HepG2 (cell line): ENCODE data around the gene OR6N1. TPM values are rescaled to one million over a fixed set of nuclear protein-coding genes. Genes with fewer than 3 reads are reported as not detected.

Experiments
- ATAC-seq: fragments of 200-7000 bp; cut with Tn5 transposase; 3 replicates; pipeline ENCODE4 v1.9.1; 2020; ENCODE audit warnings: mild to moderate bottlenecking, moderate library complexity
- BruUV-seq: library from RNA; stranded (reverse); fragments of 400-500 nt; replicated peaks from 2 replicates; lab custom pipeline; 2021; lab: Mats Ljungman, UMichigan
- CTCF ChIA-PET: fragments of 300-600 bp; formaldehyde crosslinking; extraction: SDS; loops from one replicate; lab custom pipeline; 2021; ENCODE audit warnings: low total read pairs, inconsistent platforms, low intra/inter-chr PET ratio; lab: Yijun Ruan, JAX
- POLR2A ChIA-PET: fragments of 350-600 bp; sonication (Branson Sonifier 250); formaldehyde crosslinking; loops from one replicate; lab custom pipeline; 2020; ENCODE audit warnings: antibody characterized with exemption, inconsistent platforms; lab: Yijun Ruan, JAX
- DNase-seq: peaks from one replicate; pipeline ENCODE4 v3.0.0-alpha.2; 2015; ENCODE audit warnings: low spot score
- FAIRE-seq: peaks from 3 replicates; lab custom pipeline; 2011; peaks lifted over from hg19 to GRCh38; lab: Jason Lieb, UNC
- H2AFZ ChIP-seq: one replicate; pipeline ENCODE4 v1.6.1; 2011; ENCODE audit warnings: low read length, inconsistent platforms
- H3K27ac ChIP-seq: fragments of 300-600 bp; 3 replicates; pipeline ENCODE4 v1.8.0; 2011; ENCODE audit warnings: mixed run types, mild to moderate bottlenecking, mixed read lengths, low read length, inconsistent platforms; ENCODE audit not compliant: insufficient read depth; ENCODE audit errors: extremely low read length
- H3K27me3 ChIP-seq, 2 experiments: fragments of 200-600 bp in 1 of 2; 2 replicates in 1 of 2; 3 replicates in 1 of 2; pipeline versions ENCODE4 v1.6.0 to v1.8.0; 2011; ENCODE audit warnings: low read length in 2 of 2, mild to moderate bottlenecking in 2 of 2, moderate library complexity in 2 of 2, inconsistent platforms in 1 of 2; ENCODE audit not compliant: insufficient read depth in 2 of 2, control insufficient read depth in 1 of 2
- H3K36me3 ChIP-seq, 2 experiments: fragments of 200-600 bp in 1 of 2; replicated peaks in 1 of 2; 2 replicates in 1 of 2; 3 replicates in 1 of 2; pipeline versions ENCODE4 v1.5.1 to v1.8.0; 2011; ENCODE audit warnings: low read length in 2 of 2, inconsistent platforms in 1 of 2; ENCODE audit not compliant: insufficient read depth in 2 of 2, control insufficient read depth in 1 of 2
- H3K4me1 ChIP-seq: 2 replicates; pipeline ENCODE4 v1.5.1; 2012; ENCODE audit warnings: low read length, inconsistent platforms; ENCODE audit not compliant: insufficient read depth
- H3K4me2 ChIP-seq: 2 replicates; pipeline ENCODE4 v1.6.0; 2011; ENCODE audit warnings: low read depth, low read length, inconsistent platforms
- H3K4me3 ChIP-seq, 3 experiments: fragments of 200-600 bp in 1 of 3; sonication (generic), shearing (Covaris generic) in 1 of 3; replicated peaks in 1 of 3; 2 replicates each; pipeline ENCODE4 v1.5.1; 2011 to 2016; ENCODE audit warnings: low read length in 3 of 3, inconsistent platforms in 2 of 3, low read depth in 2 of 3, mild to moderate bottlenecking in 2 of 3, control low read depth in 1 of 3, mixed read lengths in 1 of 3; ENCODE audit not compliant: insufficient read depth in 1 of 3
- H3K79me2 ChIP-seq: one replicate; pipeline ENCODE4 v1.6.1; 2011; ENCODE audit warnings: low read length, inconsistent platforms; ENCODE audit not compliant: insufficient read depth
- H3K9ac ChIP-seq: 2 replicates; pipeline ENCODE4 v1.6.0; 2011; ENCODE audit warnings: mild to moderate bottlenecking, low read depth, low read length, inconsistent platforms; ENCODE audit not compliant: insufficient read depth
- H3K9me3 ChIP-seq: 2 replicates; pipeline ENCODE4 v1.5.1; 2012; ENCODE audit warnings: mild to moderate bottlenecking, low read length
- H4K20me1 ChIP-seq: 2 replicates; pipeline ENCODE4 v1.6.0; 2011; ENCODE audit warnings: inconsistent platforms, mild to moderate bottlenecking, low read length, moderate library complexity; ENCODE audit not compliant: insufficient read depth
- DNMT3B ChIP-seq: conservative IDR thresholded peaks from 2 replicates; pipeline ENCODE4 v1.6.1; 2016; ENCODE audit warnings: missing biosample characterization, control low read depth
- ETV5 ChIP-seq: IDR thresholded peaks from 2 replicates; pipeline ENCODE4 v1.6.1; 2018; ENCODE audit warnings: missing biosample characterization, missing genetic modification reagents, inconsistent platforms, borderline replicate concordance
- FOXJ3 ChIP-seq: sonication (generic); formaldehyde crosslinking; IDR thresholded peaks from 2 replicates; pipeline ENCODE4 v1.4.0; 2020; ENCODE audit warnings: missing genetic modification reagents, mild to moderate bottlenecking, borderline replicate concordance
- GATAD2A ChIP-seq: IDR thresholded peaks from 2 replicates; pipeline ENCODE4 v1.6.1; 2016
- GMEB2 ChIP-seq: IDR thresholded peaks from 2 replicates; pipeline ENCODE4 v1.6.1; 2016; ENCODE audit warnings: missing biosample characterization, missing genetic modification reagents, low read depth
- KDM5B ChIP-seq: sonication (generic); formaldehyde crosslinking; IDR thresholded peaks from 2 replicates; pipeline ENCODE4 v1.4.0; 2020; ENCODE audit warnings: missing genetic modification reagents, mild to moderate bottlenecking, borderline replicate concordance
- NFIB ChIP-seq: sonication (generic); formaldehyde crosslinking; IDR thresholded peaks from 2 replicates; pipeline ENCODE4 v1.9.0; 2021; ENCODE audit warnings: missing genetic modification reagents, mild to moderate bottlenecking, borderline replicate concordance
- PRDM15 ChIP-seq: sonication (generic); formaldehyde crosslinking; IDR thresholded peaks from 2 replicates; pipeline ENCODE4 v1.4.0; 2020; ENCODE audit warnings: missing genetic modification reagents
- ZC3H13 ChIP-seq: sonication (generic); formaldehyde crosslinking; IDR thresholded peaks from 2 replicates; pipeline ENCODE4 v1.8.1; 2023; ENCODE audit warnings: mild to moderate bottlenecking, missing genetic modification reagents, moderate library complexity
- ZMYM2 ChIP-seq: sonication (generic); formaldehyde crosslinking; IDR thresholded peaks from 2 replicates; pipeline ENCODE4 v1.8.0; 2022; ENCODE audit warnings: mild to moderate bottlenecking, missing genetic modification reagents
- ZNF468 ChIP-seq: sonication (generic); formaldehyde crosslinking; IDR thresholded peaks from 2 replicates; pipeline ENCODE4 v1.8.0; 2022; ENCODE audit warnings: mild to moderate bottlenecking, moderate library complexity, missing genetic modification reagents
- ZNF547 ChIP-seq: sonication (generic); formaldehyde crosslinking; IDR thresholded peaks from 2 replicates; pipeline ENCODE4 v1.5.1; 2020; ENCODE audit warnings: mild to moderate bottlenecking, missing genetic modification reagents
- ZSCAN29 ChIP-seq: sonication (generic); formaldehyde crosslinking; conservative IDR thresholded peaks from 2 replicates; pipeline ENCODE4 v1.4.0; 2020; ENCODE audit warnings: mild to moderate bottlenecking, missing genetic modification reagents
- ZXDC ChIP-seq: sonication (generic); formaldehyde crosslinking; IDR thresholded peaks from 2 replicates; pipeline ENCODE4 v1.5.0; 2020; ENCODE audit warnings: mild to moderate bottlenecking, missing genetic modification reagents
- WGBS: methylation state at CpG from one replicate; pipeline ENCODE4 v1.1.6; 2017; ENCODE audit warnings: low lambda C conversion rate; 5-methylcytosine and 5-hydroxymethylcytosine counted together
- in situ Hi-C: cut with HindIII; loops from 2 replicates; pipeline ENCODE4 v1.10.0; 2017; ENCODE audit warnings: low pct_unique_long_range_greater_than_20kb; ENCODE audit not compliant: extremely low pct_ligation_motif_present
- intact Hi-C: fragments of 100-400 bp; cut with micrococcal nuclease; formaldehyde crosslinking; loops from one replicate; pipeline ENCODE4 v1.10.0; 2022; ENCODE audit not compliant: unreplicated experiment
- polyA plus RNA-seq, 8 experiments: library from polyadenylated mRNA; depleted of rRNA in 3 of 8; stranded (reverse) in 7 of 8; unstranded in 1 of 8; fragments of >200 nt; fragmentation: Illumina TruSeq in 4 of 8; extraction: Trizol in 4 of 8; gene quantifications; 2 replicates each; pipeline versions ENCODE4 v1.2.1 to v1.2.3, GENCODE V29; 2011 to 2016; ENCODE audit warnings: low read depth in 4 of 8, missing spikeins in 1 of 8, mixed read lengths in 1 of 8; ENCODE audit not compliant: insufficient read depth in 1 of 8
- total RNA-seq, 5 experiments: library from RNA; depleted of rRNA; stranded (reverse); fragments of >200 nt; fragmentation: Illumina TruSeq; extraction: Trizol; gene quantifications; 2 replicates each; pipeline ENCODE4 v1.2.3, GENCODE V29; 2016; ENCODE audit warnings: low read depth in 1 of 5
- TF ChIP-seq, protein P1 (sequence below): sonication (generic); formaldehyde crosslinking; IDR thresholded peaks from 2 replicates; pipeline ENCODE4 v1.5.0; 2020; ENCODE audit warnings: missing genetic modification reagents

The OR6N1 gene
- total and polyA plus RNA-seq, 2 of the 13 experiments (the other 11 are each of a cell fraction or from before 2014, with no cell fraction given): not detected

- no TSS peak for BruUV-seq
- no peaks in the 10 kb centered on the region for H3K27me3 ChIP-seq
- TF ChIP-seq ZMYM2 (CRISPR knock-in tag) (no peak), KDM5B (CRISPR knock-in tag) (no peak), ZNF547 (CRISPR knock-in tag) (no peak), GATAD2A (CRISPR knock-in tag) (no peak), PRDM15 (CRISPR knock-in tag) (no peak), NFIB (CRISPR knock-in tag) (no peak), ZXDC (CRISPR knock-in tag) (no peak), ZSCAN29 (CRISPR knock-in tag) (no peak), DNMT3B (no peak), ZC3H13 (CRISPR knock-in tag) (no peak), GMEB2 (CRISPR knock-in tag) (no peak), ZNF468 (no peak), FOXJ3 (CRISPR knock-in tag) (no peak), ETV5 (CRISPR knock-in tag) (no peak)
- TF ChIP-seq, protein P1, sequence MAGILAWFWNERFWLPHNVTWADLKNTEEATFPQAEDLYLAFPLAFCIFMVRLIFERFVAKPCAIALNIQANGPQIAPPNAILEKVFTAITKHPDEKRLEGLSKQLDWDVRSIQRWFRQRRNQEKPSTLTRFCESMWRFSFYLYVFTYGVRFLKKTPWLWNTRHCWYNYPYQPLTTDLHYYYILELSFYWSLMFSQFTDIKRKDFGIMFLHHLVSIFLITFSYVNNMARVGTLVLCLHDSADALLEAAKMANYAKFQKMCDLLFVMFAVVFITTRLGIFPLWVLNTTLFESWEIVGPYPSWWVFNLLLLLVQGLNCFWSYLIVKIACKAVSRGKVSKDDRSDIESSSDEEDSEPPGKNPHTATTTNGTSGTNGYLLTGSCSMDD (CRISPR knock-in tag): no peak
- TF ChIP-seq, all 625 proteins: peak for 0
- Histone ChIP-seq H3K27ac (no peak overlapping the region), H3K36me3 (no peaks in the 10 kb centered on the region), H3K4me1 (no peaks in the 10 kb centered on the region), H3K9ac (no peak overlapping the region), H3K4me3 (no peak overlapping the region), H4K20me1 (no peaks in the 10 kb centered on the region), H3K9me3 (peaks cover 33% of the 10 kb centered on the region; the same call in 1 of the 2 replicates), H3K4me2 (no peak overlapping the region), H3K79me2 (no peaks in the 10 kb centered on the region), H2AFZ (no peak overlapping the region)
- FAIRE-seq (no peak), DNase-seq (no peak), ATAC-seq (no peak)
- ChIA-PET POLR2A (no interaction called here), CTCF (no interaction called here)
- WGBS: 0% methylated on average over 2 of the region's 2 CpGs
- intact Hi-C loops: no loop called here
- in situ Hi-C loops: no loop called here
Observed at GRCh38 chr1:158812336-158812735, 40.3 kb upstream of the OR6N1 start.
